IgD-negative memory B cell (primary cell): ENCODE results near the gene MEGF6. TPM values are rescaled to one million over a fixed set of nuclear protein-coding genes. Genes with fewer than 3 reads are reported as not detected.

Source experiments
- H3K27ac Mint-ChIP-seq, 3 donors: one replicate each; pipeline ENCODE4 v1.8.0; 2020 to 2022; ENCODE audit warnings: mild to moderate bottlenecking in 3 of 3, mixed read lengths in 3 of 3, moderate library complexity in 1 of 3
- H3K27me3 Mint-ChIP-seq: one replicate; pipeline ENCODE4 v1.8.0; 2021; ENCODE audit warnings: mixed read lengths
- H3K36me3 Mint-ChIP-seq: one replicate; pipeline ENCODE4 v1.8.0; 2020; ENCODE audit warnings: mild to moderate bottlenecking, mixed read lengths
- H3K4me1 Mint-ChIP-seq, 3 donors: one replicate each; pipeline ENCODE4 v1.8.0; 2020 to 2022; ENCODE audit warnings: mixed read lengths in 3 of 3, mild to moderate bottlenecking in 1 of 3
- H3K4me3 Mint-ChIP-seq, 4 donors: one replicate each; pipeline ENCODE4 v1.8.0; 2020 to 2022; ENCODE audit warnings: mild to moderate bottlenecking in 4 of 4, mixed read lengths in 4 of 4, moderate library complexity in 3 of 4
- H3K9me3 Mint-ChIP-seq, 3 donors: one replicate each; pipeline ENCODE4 v1.8.0; 2020 to 2021; ENCODE audit warnings: mixed read lengths in 3 of 3, mild to moderate bottlenecking in 1 of 3
- polyA plus RNA-seq: library from polyadenylated mRNA; unstranded; fragments of 300-500 nt; fragmentation: Illumina TruSeq; gene quantifications from one replicate; pipeline ENCODE4 v1.2.3, GENCODE V29; 2021

Gene MEGF6, protein sequence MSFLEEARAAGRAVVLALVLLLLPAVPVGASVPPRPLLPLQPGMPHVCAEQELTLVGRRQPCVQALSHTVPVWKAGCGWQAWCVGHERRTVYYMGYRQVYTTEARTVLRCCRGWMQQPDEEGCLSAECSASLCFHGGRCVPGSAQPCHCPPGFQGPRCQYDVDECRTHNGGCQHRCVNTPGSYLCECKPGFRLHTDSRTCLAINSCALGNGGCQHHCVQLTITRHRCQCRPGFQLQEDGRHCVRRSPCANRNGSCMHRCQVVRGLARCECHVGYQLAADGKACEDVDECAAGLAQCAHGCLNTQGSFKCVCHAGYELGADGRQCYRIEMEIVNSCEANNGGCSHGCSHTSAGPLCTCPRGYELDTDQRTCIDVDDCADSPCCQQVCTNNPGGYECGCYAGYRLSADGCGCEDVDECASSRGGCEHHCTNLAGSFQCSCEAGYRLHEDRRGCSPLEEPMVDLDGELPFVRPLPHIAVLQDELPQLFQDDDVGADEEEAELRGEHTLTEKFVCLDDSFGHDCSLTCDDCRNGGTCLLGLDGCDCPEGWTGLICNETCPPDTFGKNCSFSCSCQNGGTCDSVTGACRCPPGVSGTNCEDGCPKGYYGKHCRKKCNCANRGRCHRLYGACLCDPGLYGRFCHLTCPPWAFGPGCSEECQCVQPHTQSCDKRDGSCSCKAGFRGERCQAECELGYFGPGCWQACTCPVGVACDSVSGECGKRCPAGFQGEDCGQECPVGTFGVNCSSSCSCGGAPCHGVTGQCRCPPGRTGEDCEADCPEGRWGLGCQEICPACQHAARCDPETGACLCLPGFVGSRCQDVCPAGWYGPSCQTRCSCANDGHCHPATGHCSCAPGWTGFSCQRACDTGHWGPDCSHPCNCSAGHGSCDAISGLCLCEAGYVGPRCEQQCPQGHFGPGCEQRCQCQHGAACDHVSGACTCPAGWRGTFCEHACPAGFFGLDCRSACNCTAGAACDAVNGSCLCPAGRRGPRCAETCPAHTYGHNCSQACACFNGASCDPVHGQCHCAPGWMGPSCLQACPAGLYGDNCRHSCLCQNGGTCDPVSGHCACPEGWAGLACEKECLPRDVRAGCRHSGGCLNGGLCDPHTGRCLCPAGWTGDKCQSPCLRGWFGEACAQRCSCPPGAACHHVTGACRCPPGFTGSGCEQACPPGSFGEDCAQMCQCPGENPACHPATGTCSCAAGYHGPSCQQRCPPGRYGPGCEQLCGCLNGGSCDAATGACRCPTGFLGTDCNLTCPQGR (N-terminal part only)
- polyA plus RNA-seq: 2.3 TPM

DNA sequence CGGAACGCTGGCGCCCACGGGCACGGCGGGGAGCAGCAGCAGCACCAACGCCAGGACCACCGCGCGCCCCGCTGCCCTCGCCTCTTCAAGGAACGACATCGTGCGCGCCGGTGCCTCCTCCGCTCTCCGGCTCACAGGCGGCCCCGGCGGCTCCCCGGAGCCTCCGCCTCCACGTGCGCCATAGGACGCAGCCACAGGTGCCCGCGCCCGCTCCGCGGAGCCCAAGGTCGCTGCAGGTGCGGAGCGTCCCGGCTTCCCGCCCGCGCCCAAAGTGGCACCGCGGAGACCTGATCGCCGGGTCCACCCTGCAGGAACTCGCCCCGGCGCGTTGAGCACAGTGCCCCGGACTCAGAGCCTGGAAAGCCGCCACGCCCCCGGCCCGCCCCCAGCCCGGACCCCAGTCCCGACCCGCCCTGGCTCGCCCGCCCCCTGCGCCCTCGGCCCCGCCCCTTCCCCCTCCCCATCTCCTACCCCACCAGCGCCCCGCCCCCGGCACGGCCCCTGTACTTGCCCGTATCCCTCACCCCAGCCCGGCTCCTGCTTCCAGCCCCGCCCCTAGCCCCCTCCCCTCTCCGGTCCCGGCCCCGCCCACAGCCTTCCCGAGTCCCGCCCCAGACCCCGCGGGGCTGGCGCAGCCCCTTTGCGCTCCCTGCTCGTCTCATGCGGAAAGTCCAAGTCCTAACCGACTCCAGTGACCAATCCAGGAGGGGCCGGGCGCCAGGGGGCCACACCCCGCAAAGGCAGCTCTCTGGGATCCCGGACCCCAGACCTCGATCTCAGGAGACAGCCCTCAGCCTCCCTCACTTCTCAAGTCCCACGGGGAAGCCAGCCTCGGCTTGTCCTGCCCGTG, at the start of gene MEGF6:
Gene MEGF6, minus strand, starts transcription at position 339 of the 850 bp plus-strand sequence. Its CDS starts 240 bp downstream, at position 99.
- peak within 1 kb of the TSS; percentile 38 to 87 (median 78) for H3K4me3 Mint-ChIP-seq
- no peaks in the 10 kb centered on the region for H3K9me3 Mint-ChIP-seq
- peaks cover 4% of the 10 kb centered on the region in 3 donors for H3K4me1 Mint-ChIP-seq
- H3K27ac Mint-ChIP-seq: no peak within 1 kb of the TSS
- peaks cover 49% of the 10 kb centered on the region for H3K27me3 Mint-ChIP-seq
- no peaks in the 10 kb centered on the region for H3K36me3 Mint-ChIP-seq

- Mint-ChIP-seq H3K27me3 (peaks cover 20% of the 10 kb centered on the region), H3K9me3 (no peaks in the 10 kb centered on the region), H3K27ac (peak overlapping the region in 1 of 3 donors; percentile 70), H3K4me3 (no peak overlapping the region), H3K4me1 (peaks cover 23 to 28% (median 24%) of the 10 kb centered on the region in 3 donors), H3K36me3 (no peaks in the 10 kb centered on the region)
Observed at GRCh38 chr1:3660704-3661103, 49.4 kb upstream of the MEGF6 start.

DNA sequence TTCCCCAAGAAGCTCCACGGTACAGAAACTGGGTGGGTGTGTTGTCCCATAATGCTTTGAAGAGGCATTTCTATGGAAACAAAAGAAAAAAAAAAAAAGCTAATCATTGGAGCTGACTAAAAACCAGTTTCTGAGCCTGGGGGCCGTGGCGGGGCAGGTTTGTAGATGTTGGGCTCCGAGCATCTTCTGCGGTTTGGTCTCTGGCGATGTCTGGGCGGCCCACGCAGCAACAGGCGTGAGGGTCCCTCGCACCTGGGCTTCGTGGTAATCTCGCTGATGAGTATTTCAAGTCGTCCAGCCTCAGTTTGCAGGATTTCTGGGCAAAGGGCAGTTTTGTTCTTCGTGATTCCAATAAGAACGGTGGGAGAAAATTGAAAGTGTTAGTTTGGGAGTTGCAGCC, 47.8 kb upstream of the MEGF6 start:
- peaks cover 32% of the 10 kb centered on the region for H3K27me3 Mint-ChIP-seq
- H3K4me3 Mint-ChIP-seq: no peak overlapping the region
- no peak overlapping the region for H3K27ac Mint-ChIP-seq

GRCh38 chr1:3658231-3658615, 46.9 kb upstream of the MEGF6 start:
- H3K9me3 Mint-ChIP-seq: no peaks in the 10 kb centered on the region
- H3K4me3 Mint-ChIP-seq: no peak overlapping the region
- peaks cover 18 to 32% (median 20%) of the 10 kb centered on the region in 3 donors for H3K4me1 Mint-ChIP-seq
- peaks cover 41% of the 10 kb centered on the region for H3K27me3 Mint-ChIP-seq
- H3K36me3 Mint-ChIP-seq: no peaks in the 10 kb centered on the region
- peak overlapping the region in 2 of 3 donors; percentile 2 to 84 for H3K27ac Mint-ChIP-seq

More for the DNA sequence above, 47.8 kb upstream of the MEGF6 start:
- Mint-ChIP-seq H3K9me3 (no peaks in the 10 kb centered on the region), H3K36me3 (no peaks in the 10 kb centered on the region), H3K4me1 (peaks cover 12 to 28% (median 16%) of the 10 kb centered on the region in 3 donors)

DNA sequence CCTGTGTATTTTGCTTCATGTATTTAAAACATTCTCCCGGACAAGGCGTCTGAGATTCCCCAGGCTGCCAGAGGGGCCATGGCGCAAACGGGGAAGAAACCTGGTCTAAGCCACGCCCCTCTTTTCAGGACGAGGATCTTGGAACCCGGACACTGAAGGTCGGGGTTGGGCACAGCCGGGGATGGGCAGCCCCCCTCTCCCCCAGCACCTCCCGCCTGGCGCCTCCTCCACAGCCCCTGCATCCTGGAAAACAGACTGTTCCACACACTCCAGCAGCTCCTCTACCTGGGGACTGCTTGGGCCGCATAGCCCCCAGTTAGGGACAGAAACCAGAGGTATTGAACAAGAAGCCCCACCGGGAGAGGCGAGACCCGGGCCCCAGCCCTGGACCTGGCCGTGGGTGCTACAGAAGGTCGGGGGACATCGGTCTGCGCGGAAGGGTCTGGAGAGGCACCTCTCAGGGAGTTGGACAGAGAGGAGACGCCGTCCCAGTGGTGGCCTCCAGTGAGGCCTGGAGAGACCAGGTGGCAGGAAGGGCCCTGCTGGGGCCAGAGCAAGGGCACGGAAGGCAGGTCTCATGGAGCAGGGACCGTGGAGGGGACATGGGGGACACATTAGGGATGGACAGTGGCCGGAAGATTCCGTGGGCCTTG, 46.4 kb upstream of the MEGF6 start:
- Mint-ChIP-seq H3K9me3 (no peaks in the 10 kb centered on the region), H3K36me3 (no peaks in the 10 kb centered on the region), H3K4me1 (peaks cover 15 to 34% (median 20%) of the 10 kb centered on the region in 3 donors), H3K4me3 (peak overlapping the region in 1 of 4 donors; percentile 58), H3K27me3 (peaks cover 42% of the 10 kb centered on the region), H3K27ac (peak overlapping the region in 1 of 3 donors; percentile 90)

- peak overlapping the region; percentile 6 to 58 (median 26) for H3K4me3 Mint-ChIP-seq
- H3K36me3 Mint-ChIP-seq: no peaks in the 10 kb centered on the region
- H3K9me3 Mint-ChIP-seq: no peaks in the 10 kb centered on the region
- peaks cover 42% of the 10 kb centered on the region for H3K27me3 Mint-ChIP-seq
- peaks cover 15 to 34% (median 20%) of the 10 kb centered on the region in 3 donors for H3K4me1 Mint-ChIP-seq
- H3K27ac Mint-ChIP-seq: peak overlapping the region in 1 of 3 donors; percentile 90
Observed at GRCh38 chr1:3657096-3657475, 45.8 kb upstream of the MEGF6 start.

- H3K9me3 Mint-ChIP-seq: no peaks in the 10 kb centered on the region
Observed at GRCh38 chr1:3656450-3657095, 45.3 kb upstream of the MEGF6 start.

GRCh38 chr1:3654549-3655281, 43.4 kb upstream of the MEGF6 start:
- peaks cover 17 to 40% (median 26%) of the 10 kb centered on the region in 3 donors for H3K4me1 Mint-ChIP-seq
- no peaks in the 10 kb centered on the region for H3K36me3 Mint-ChIP-seq
- H3K27ac Mint-ChIP-seq: peak overlapping the region in 1 of 3 donors; percentile 90
- H3K9me3 Mint-ChIP-seq: no peaks in the 10 kb centered on the region
- H3K27me3 Mint-ChIP-seq: peaks cover 53% of the 10 kb centered on the region
- peak overlapping the region in 2 of 4 donors; percentile 39 to 58 for H3K4me3 Mint-ChIP-seq

More at GRCh38 chr1:3656450-3657095, 45.3 kb upstream of the MEGF6 start:
- Mint-ChIP-seq H3K27me3 (peaks cover 42% of the 10 kb centered on the region), H3K4me1 (peaks cover 15 to 34% (median 20%) of the 10 kb centered on the region in 3 donors), H3K36me3 (no peaks in the 10 kb centered on the region), H3K4me3 (peak overlapping the region; percentile 6 to 91 (median 48)), H3K27ac (peak overlapping the region in 2 of 3 donors; percentile 88 to 90)

DNA sequence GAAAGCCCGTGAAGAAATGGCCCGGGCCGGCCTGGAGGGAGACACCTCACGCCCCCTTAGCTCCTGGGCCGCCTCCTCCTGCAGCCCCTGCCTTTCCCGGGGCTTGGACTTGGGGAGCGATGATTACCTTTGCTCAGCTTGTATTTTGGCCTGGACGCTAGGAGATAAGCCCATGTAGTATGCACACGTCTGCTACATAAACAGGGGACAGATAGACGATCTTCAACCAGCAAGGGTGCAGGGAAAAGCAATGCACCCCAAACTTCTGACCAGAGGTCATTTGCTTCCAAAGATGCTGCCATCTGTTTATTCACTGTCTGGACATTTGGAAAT, 41.9 kb upstream of the MEGF6 start:
- Mint-ChIP-seq H3K36me3 (no peaks in the 10 kb centered on the region), H3K27ac (peak overlapping the region in 1 of 3 donors; percentile 29), H3K9me3 (no peaks in the 10 kb centered on the region), H3K27me3 (peaks cover 50% of the 10 kb centered on the region), H3K4me1 (peaks cover 24 to 51% (median 36%) of the 10 kb centered on the region in 3 donors), H3K4me3 (peak overlapping the region; percentile 50 to 73 (median 62))

DNA sequence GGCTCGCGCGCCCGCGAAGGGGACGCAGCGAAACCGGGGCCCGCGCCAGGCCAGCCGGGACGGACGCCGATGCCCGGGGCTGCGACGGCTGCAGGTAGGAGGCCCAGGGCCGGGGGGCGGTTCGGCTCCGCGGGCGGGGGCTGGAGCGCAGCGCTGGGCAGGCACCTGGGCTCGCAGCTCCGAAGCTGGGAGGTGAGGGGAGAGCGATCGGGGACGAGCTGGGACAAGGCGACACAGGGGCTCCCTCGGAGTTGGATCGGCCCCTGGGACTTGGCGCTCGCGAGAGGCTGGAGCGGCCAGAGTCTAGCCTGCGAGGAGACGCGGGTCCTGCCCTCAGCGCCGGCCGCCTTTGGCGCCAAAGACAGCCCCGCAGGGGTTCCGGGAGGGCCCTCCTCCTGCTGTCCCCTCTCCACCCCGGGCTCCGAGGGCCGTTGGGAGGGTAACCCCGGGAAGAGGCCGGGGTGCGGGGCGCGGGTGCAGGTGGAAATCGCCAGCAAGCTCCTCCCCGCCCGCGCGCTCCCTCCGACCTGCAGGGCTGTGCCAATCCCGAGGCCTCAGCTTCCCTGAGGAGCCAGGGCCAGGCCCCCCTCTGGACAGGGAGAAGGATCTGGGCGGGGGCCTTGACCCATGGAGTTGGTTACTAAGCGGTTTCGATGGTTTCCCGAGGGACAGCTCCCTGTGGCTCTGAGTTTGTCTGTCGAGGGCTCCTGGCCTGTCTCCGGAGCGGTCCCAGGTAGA, 41.4 kb upstream of the MEGF6 start:
- peaks cover 50% of the 10 kb centered on the region for H3K27me3 Mint-ChIP-seq
- no peaks in the 10 kb centered on the region for H3K9me3 Mint-ChIP-seq
- H3K27ac Mint-ChIP-seq: peak overlapping the region in 1 of 3 donors; percentile 29

DNA sequence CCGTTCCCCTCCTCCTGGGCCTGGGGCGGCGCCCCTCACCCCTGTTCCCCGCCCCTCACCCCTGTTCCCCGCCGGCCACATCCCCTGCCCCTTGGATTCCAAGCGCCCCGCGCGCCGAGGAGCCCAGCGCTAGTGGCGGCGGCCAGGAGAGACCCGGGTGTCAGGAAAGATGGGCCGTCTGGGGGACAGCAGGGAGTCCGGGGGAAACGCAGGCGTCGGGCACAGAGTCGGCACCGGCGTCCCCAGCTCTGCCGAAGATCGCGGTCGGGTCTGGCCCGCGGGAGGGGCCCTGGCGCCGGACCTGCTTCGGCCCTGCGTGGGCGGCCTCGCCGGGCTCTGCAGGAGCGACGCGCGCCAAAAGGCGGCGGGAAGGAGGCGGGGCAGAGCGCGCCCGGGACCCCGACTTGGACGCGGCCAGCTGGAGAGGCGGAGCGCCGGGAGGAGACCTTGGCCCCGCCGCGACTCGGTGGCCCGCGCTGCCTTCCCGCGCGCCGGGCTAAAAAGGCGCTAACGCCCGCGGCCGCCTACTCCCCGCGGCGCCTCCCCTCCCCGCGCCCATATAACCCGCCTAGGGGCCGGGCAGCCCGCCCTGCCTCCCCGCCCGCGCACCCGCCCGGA, 40.7 kb upstream of the MEGF6 start, which contains the start of gene TP73:
Gene TP73, plus strand, starts transcription at position 587 of the 618 bp plus-strand sequence. CDS start 29,850 bp downstream, outside the sequence.
- H3K27ac Mint-ChIP-seq: peak within 1 kb of the TSS in 1 of 3 donors; percentile 51
- peaks cover 24 to 57% (median 41%) of the 10 kb centered on the region in 3 donors for H3K4me1 Mint-ChIP-seq
- no peaks in the 10 kb centered on the region for H3K9me3 Mint-ChIP-seq
- H3K4me3 Mint-ChIP-seq: peak within 1 kb of the TSS; percentile 64 to 98 (median 86)
- H3K27me3 Mint-ChIP-seq: peaks cover 46% of the 10 kb centered on the region
- H3K36me3 Mint-ChIP-seq: no peaks in the 10 kb centered on the region

More for the DNA sequence above, 41.4 kb upstream of the MEGF6 start:
- peak overlapping the region; percentile 60 to 73 (median 64) for H3K4me3 Mint-ChIP-seq
- H3K36me3 Mint-ChIP-seq: no peaks in the 10 kb centered on the region
- peaks cover 24 to 56% (median 41%) of the 10 kb centered on the region in 3 donors for H3K4me1 Mint-ChIP-seq
